HEK293 (cell line): ENCODE results near the gene PDIA4.
A peak's percentile ranks its signal among the peaks of the same experiment; 100 is the strongest.

Experiments
- EGR2 ChIP-seq: fragments of 450-650 bp; formaldehyde crosslinking; IDR thresholded peaks from 2 replicates; pipeline ENCODE4 v1.5.1; 2016; ENCODE audit warnings: low read depth, missing biosample characterization, missing genetic modification characterization
- GLIS1 ChIP-seq: fragments of 450-650 bp; formaldehyde crosslinking; IDR thresholded peaks from 2 replicates; pipeline ENCODE4 v1.5.1; 2016; ENCODE audit warnings: missing biosample characterization, missing genetic modification characterization
- IKZF3 ChIP-seq: fragments of 450-650 bp; IDR thresholded peaks from 2 replicates; pipeline ENCODE4 v1.5.0; 2018; ENCODE audit warnings: missing biosample characterization, mild to moderate bottlenecking, missing genetic modification characterization, moderate library complexity
- KLF1 ChIP-seq: fragments of 450-650 bp; formaldehyde crosslinking; IDR thresholded peaks from 2 replicates; pipeline ENCODE4 v1.5.1; 2016; ENCODE audit warnings: missing biosample characterization, missing genetic modification characterization
- OVOL3 ChIP-seq: fragments of 450-650 bp; formaldehyde crosslinking; IDR thresholded peaks from 2 replicates; pipeline ENCODE4 v1.5.1; 2016; ENCODE audit warnings: missing biosample characterization, missing genetic modification characterization
- SALL2 ChIP-seq: fragments of 450-650 bp; formaldehyde crosslinking; IDR thresholded peaks from 2 replicates; pipeline ENCODE4 v1.5.0; 2017; ENCODE audit warnings: missing biosample characterization, mild to moderate bottlenecking, missing genetic modification characterization, borderline replicate concordance
- SETDB1 ChIP-seq: IDR thresholded peaks from one replicate; pipeline ENCODE4 v1.6.1; 2017; ENCODE audit warnings: mild to moderate bottlenecking, low read length, moderate library complexity, mixed read lengths; ENCODE audit not compliant: insufficient read length
- SP2 ChIP-seq: fragments of 450-650 bp; formaldehyde crosslinking; IDR thresholded peaks from 2 replicates; pipeline ENCODE4 v1.5.1; 2016; ENCODE audit warnings: missing biosample characterization, missing genetic modification characterization
- ZNF138 ChIP-seq: fragments of 450-650 bp; formaldehyde crosslinking; IDR thresholded peaks from 2 replicates; pipeline ENCODE4 v1.5.1; 2016; ENCODE audit warnings: missing biosample characterization, missing genetic modification characterization, borderline replicate concordance
- ZNF157 ChIP-seq: fragments of 450-650 bp; formaldehyde crosslinking; IDR thresholded peaks from 2 replicates; pipeline ENCODE4 v1.5.1; 2016; ENCODE audit warnings: missing biosample characterization, missing genetic modification characterization
- ZNF23 ChIP-seq: fragments of 450-650 bp; formaldehyde crosslinking; IDR thresholded peaks from 2 replicates; pipeline ENCODE4 v1.5.1; 2016; ENCODE audit warnings: missing biosample characterization, missing genetic modification characterization, borderline replicate concordance
- ZNF239 ChIP-seq: fragments of 450-650 bp; formaldehyde crosslinking; IDR thresholded peaks from 2 replicates; pipeline ENCODE4 v1.5.1; 2016; ENCODE audit warnings: missing biosample characterization, missing genetic modification characterization
- ZNF350 ChIP-seq: fragments of 450-650 bp; formaldehyde crosslinking; IDR thresholded peaks from 2 replicates; pipeline ENCODE4 v1.5.0; 2017; ENCODE audit warnings: missing biosample characterization, mild to moderate bottlenecking, missing genetic modification characterization
- ZNF394 ChIP-seq: fragments of 450-650 bp; formaldehyde crosslinking; IDR thresholded peaks from 2 replicates; pipeline ENCODE4 v1.5.1; 2016; ENCODE audit warnings: missing biosample characterization, missing genetic modification characterization, mild to moderate bottlenecking, moderate library complexity, borderline replicate concordance
- ZNF404 ChIP-seq: fragments of 450-650 bp; formaldehyde crosslinking; IDR thresholded peaks from 2 replicates; pipeline ENCODE4 v1.5.1; 2017; ENCODE audit warnings: missing biosample characterization, missing genetic modification characterization
- ZNF544 ChIP-seq: fragments of 450-650 bp; formaldehyde crosslinking; IDR thresholded peaks from 2 replicates; pipeline ENCODE4 v1.5.0; 2017; ENCODE audit warnings: missing biosample characterization, missing genetic modification characterization
- ZNF558 ChIP-seq: fragments of 450-650 bp; formaldehyde crosslinking; IDR thresholded peaks from 2 replicates; pipeline ENCODE4 v1.5.1; 2016; ENCODE audit warnings: missing biosample characterization, missing genetic modification characterization
- ZNF623 ChIP-seq: fragments of 450-650 bp; formaldehyde crosslinking; IDR thresholded peaks from 2 replicates; pipeline ENCODE4 v1.5.1; 2016; ENCODE audit warnings: missing biosample characterization, missing genetic modification characterization
- ZNF626 ChIP-seq: fragments of 450-650 bp; sonication (Bioruptor Pico); formaldehyde crosslinking; IDR thresholded peaks from 2 replicates; pipeline ENCODE4 v1.5.1; 2018; ENCODE audit warnings: missing biosample characterization, missing genetic modification characterization, inconsistent platforms
- ZNF629 ChIP-seq: fragments of 450-650 bp; formaldehyde crosslinking; IDR thresholded peaks from 2 replicates; pipeline ENCODE4 v1.5.1; 2017; ENCODE audit warnings: missing biosample characterization, missing genetic modification characterization
- ZNF658 ChIP-seq: fragments of 450-650 bp; formaldehyde crosslinking; IDR thresholded peaks from 2 replicates; pipeline ENCODE4; 2016; ENCODE audit warnings: missing biosample characterization, missing genetic modification characterization
- ZNF664 ChIP-seq: fragments of 450-650 bp; formaldehyde crosslinking; IDR thresholded peaks from 2 replicates; pipeline ENCODE4 v1.5.1; 2016; ENCODE audit warnings: missing biosample characterization, missing genetic modification characterization
- ZNF76 ChIP-seq: fragments of 450-650 bp; formaldehyde crosslinking; IDR thresholded peaks from 2 replicates; pipeline ENCODE4; 2016; ENCODE audit warnings: low read depth, missing biosample characterization, missing genetic modification characterization, borderline replicate concordance
- TF ChIP-seq, protein P1 (sequence below): fragments of 450-650 bp; formaldehyde crosslinking; IDR thresholded peaks from 2 replicates; pipeline ENCODE4 v1.5.1; 2016; ENCODE audit warnings: missing biosample characterization, missing genetic modification characterization, low read depth
- TF ChIP-seq, protein P2 (sequence below): fragments of 450-650 bp; formaldehyde crosslinking; IDR thresholded peaks from 2 replicates; pipeline ENCODE4 v1.5.1; 2016; ENCODE audit warnings: missing biosample characterization, missing genetic modification characterization
- TF ChIP-seq, protein P3 (sequence below): fragments of 450-650 bp; formaldehyde crosslinking; IDR thresholded peaks from 2 replicates; pipeline ENCODE4 v1.5.1; 2016; ENCODE audit warnings: missing biosample characterization, missing genetic modification characterization
- TF ChIP-seq, protein P4 (sequence below): fragments of 450-650 bp; formaldehyde crosslinking; IDR thresholded peaks from 2 replicates; pipeline ENCODE4 v1.5.1; 2017; ENCODE audit warnings: missing biosample characterization, missing genetic modification characterization
- TF ChIP-seq, protein P5 (sequence below): fragments of 450-650 bp; formaldehyde crosslinking; IDR thresholded peaks from 2 replicates; pipeline ENCODE4 v1.5.1; 2016; ENCODE audit warnings: missing biosample characterization, missing genetic modification characterization
- TF ChIP-seq, protein P6 (sequence below): fragments of 450-650 bp; formaldehyde crosslinking; IDR thresholded peaks from 2 replicates; pipeline ENCODE4 v1.5.1; 2016; ENCODE audit warnings: missing biosample characterization, missing genetic modification characterization
- TF ChIP-seq, protein P7 (sequence below): fragments of 450-650 bp; formaldehyde crosslinking; IDR thresholded peaks from 2 replicates; pipeline ENCODE4 v1.5.1; 2016; ENCODE audit warnings: missing biosample characterization, missing genetic modification characterization

Gene PDIA4

DNA sequence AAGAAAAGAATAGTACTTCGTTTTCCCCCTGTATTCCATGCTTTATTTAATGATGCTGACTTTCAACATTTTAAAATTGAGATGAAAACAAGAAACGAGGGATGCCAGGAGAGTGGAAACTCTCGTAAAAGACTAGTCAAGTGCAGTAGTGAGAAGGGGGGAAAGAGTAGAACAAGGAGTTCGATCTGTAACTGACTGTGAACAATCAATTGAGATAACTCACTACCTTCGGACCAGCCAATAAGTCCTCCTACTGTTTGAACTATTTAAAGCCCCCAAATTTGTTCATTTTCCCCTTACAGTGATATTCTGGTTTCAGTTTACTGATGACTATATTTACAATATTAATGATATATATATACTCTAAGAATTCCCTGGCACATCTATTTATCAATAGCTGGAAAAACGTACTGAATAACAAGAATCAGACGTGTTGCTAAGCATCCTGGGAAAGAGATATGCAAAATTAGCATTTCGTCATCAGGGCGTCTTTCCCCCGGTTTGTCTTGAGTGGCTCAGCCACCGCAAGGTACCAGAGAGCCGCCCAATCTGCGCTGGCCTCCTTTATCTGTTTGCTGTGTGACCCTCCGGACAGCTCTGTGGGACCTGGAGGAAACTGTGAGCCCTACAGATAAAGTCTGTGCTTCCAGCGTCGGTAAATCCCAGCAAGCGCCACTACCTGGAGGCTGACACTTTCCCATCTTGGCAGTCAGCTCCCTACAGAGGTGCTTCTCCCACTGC lies 41.1 kb downstream of the PDIA4 start (continued):
- TF ChIP-seq ZNF239 (tag by site-specific recombination) (no peak), ZNF350 (tag by site-specific recombination) (no peak), KLF1 (tag by site-specific recombination) (no peak), ZNF138 (tag by site-specific recombination) (no peak), SP2 (tag by site-specific recombination) (peak; percentile 56), OVOL3 (tag by site-specific recombination) (no peak), ZNF658 (tag by site-specific recombination) (no peak), EGR2 (tag by site-specific recombination) (no peak), ZNF626 (tag by site-specific recombination) (no peak), ZNF629 (tag by site-specific recombination) (peak; percentile 88), ZNF623 (tag by site-specific recombination) (no peak), ZNF404 (tag by site-specific recombination) (no peak), ZNF558 (tag by site-specific recombination) (peak; percentile 33; the same call in 1 of the 2 replicates), SETDB1 (peak; percentile 73), GLIS1 (tag by site-specific recombination) (peak; percentile 60; the same call in 1 of the 2 replicates), ZNF544 (tag by site-specific recombination) (no peak), IKZF3 (tag by site-specific recombination) (peak; percentile 71), ZNF394 (tag by site-specific recombination) (peak; percentile 52; the same call in 1 of the 2 replicates), ZNF23 (tag by site-specific recombination) (no peak), ZNF664 (tag by site-specific recombination) (0 out of 2 replicates have a peak, but pooled peaks have one; percentile 41), ZNF76 (peak; percentile 96), SALL2 (no peak), ZNF157 (no peak)
- TF ChIP-seq, protein P1, sequence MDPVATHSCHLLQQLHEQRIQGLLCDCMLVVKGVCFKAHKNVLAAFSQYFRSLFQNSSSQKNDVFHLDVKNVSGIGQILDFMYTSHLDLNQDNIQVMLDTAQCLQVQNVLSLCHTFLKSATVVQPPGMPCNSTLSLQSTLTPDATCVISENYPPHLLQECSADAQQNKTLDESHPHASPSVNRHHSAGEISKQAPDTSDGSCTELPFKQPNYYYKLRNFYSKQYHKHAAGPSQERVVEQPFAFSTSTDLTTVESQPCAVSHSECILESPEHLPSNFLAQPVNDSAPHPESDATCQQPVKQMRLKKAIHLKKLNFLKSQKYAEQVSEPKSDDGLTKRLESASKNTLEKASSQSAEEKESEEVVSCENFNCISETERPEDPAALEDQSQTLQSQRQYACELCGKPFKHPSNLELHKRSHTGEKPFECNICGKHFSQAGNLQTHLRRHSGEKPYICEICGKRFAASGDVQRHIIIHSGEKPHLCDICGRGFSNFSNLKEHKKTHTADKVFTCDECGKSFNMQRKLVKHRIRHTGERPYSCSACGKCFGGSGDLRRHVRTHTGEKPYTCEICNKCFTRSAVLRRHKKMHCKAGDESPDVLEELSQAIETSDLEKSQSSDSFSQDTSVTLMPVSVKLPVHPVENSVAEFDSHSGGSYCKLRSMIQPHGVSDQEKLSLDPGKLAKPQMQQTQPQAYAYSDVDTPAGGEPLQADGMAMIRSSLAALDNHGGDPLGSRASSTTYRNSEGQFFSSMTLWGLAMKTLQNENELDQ (tag by site-specific recombination) = no peak
- TF ChIP-seq, protein P2, sequence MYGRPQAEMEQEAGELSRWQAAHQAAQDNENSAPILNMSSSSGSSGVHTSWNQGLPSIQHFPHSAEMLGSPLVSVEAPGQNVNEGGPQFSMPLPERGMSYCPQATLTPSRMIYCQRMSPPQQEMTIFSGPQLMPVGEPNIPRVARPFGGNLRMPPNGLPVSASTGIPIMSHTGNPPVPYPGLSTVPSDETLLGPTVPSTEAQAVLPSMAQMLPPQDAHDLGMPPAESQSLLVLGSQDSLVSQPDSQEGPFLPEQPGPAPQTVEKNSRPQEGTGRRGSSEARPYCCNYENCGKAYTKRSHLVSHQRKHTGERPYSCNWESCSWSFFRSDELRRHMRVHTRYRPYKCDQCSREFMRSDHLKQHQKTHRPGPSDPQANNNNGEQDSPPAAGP (tag by site-specific recombination) = peak; percentile 63
- TF ChIP-seq, protein P3, sequence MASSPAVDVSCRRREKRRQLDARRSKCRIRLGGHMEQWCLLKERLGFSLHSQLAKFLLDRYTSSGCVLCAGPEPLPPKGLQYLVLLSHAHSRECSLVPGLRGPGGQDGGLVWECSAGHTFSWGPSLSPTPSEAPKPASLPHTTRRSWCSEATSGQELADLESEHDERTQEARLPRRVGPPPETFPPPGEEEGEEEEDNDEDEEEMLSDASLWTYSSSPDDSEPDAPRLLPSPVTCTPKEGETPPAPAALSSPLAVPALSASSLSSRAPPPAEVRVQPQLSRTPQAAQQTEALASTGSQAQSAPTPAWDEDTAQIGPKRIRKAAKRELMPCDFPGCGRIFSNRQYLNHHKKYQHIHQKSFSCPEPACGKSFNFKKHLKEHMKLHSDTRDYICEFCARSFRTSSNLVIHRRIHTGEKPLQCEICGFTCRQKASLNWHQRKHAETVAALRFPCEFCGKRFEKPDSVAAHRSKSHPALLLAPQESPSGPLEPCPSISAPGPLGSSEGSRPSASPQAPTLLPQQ (tag by site-specific recombination) = peak; percentile 69
- TF ChIP-seq, protein P4, sequence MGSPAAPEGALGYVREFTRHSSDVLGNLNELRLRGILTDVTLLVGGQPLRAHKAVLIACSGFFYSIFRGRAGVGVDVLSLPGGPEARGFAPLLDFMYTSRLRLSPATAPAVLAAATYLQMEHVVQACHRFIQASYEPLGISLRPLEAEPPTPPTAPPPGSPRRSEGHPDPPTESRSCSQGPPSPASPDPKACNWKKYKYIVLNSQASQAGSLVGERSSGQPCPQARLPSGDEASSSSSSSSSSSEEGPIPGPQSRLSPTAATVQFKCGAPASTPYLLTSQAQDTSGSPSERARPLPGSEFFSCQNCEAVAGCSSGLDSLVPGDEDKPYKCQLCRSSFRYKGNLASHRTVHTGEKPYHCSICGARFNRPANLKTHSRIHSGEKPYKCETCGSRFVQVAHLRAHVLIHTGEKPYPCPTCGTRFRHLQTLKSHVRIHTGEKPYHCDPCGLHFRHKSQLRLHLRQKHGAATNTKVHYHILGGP = no peak
- TF ChIP-seq, protein P5, sequence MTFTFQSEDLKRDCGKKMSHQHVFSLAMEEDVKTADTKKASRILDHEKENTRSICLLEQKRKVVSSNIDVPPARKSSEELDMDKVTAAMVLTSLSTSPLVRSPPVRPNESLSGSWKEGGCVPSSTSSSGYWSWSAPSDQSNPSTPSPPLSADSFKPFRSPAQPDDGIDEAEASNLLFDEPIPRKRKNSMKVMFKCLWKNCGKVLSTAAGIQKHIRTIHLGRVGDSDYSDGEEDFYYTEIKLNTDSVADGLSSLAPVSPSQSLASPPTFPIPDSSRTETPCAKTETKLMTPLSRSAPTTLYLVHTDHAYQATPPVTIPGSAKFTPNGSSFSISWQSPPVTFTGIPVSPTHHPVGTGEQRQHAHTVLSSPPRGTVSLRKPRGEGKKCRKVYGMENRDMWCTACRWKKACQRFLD (tag by site-specific recombination) = no peak
- TF ChIP-seq, protein P6, sequence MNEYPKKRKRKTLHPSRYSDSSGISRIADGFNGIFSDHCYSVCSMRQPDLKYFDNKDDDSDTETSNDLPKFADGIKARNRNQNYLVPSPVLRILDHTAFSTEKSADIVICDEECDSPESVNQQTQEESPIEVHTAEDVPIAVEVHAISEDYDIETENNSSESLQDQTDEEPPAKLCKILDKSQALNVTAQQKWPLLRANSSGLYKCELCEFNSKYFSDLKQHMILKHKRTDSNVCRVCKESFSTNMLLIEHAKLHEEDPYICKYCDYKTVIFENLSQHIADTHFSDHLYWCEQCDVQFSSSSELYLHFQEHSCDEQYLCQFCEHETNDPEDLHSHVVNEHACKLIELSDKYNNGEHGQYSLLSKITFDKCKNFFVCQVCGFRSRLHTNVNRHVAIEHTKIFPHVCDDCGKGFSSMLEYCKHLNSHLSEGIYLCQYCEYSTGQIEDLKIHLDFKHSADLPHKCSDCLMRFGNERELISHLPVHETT (tag by site-specific recombination) = peak; percentile 44
- TF ChIP-seq, protein P7, sequence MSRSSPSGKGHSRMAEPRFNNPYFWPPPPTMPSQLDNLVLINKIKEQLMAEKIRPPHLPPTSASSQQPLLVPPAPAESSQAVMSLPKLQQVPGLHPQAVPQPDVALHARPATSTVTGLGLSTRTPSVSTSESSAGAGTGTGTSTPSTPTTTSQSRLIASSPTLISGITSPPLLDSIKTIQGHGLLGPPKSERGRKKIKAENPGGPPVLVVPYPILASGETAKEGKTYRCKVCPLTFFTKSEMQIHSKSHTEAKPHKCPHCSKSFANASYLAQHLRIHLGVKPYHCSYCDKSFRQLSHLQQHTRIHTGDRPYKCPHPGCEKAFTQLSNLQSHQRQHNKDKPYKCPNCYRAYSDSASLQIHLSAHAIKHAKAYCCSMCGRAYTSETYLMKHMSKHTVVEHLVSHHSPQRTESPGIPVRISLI (tag by site-specific recombination) = no peak
